ENCODE data around the gene FIG4. TPM values are rescaled to one million over a fixed set of nuclear protein-coding genes. Genes with fewer than 3 reads are reported as not detected.
A peak's percentile ranks its signal among the peaks of the same experiment; 100 is the strongest.

FIG4 gene
- total and polyA plus RNA-seq, 2 of the 4 experiments (the other 2 are of a cell fraction) = 12.1 to 15.4 TPM

DNA sequence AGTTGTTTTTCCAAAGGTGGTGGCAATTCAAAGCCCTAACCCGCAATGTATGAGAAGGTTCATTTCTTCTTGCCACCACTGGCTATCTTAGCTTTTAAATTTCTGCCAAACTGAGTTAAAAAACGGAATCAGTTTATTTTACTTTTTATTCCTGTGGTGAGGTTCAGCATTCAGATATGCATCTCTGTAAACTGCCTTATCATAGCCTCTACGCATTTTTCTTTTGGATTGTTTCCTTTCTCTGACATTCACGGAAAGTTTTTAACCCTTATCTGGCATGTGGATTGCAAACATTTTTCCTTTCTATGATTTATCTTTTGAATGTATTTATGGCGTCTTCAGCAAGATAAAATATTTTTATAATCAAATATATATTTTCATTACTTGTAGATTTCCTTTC lies 37.8 kb upstream of the FIG4 start:
- dilution Hi-C loops (cut with HindIII; ENCODE audit: low sequenced_read_pairs, unreplicated experiment) = no loop called here
- no peak overlapping the region for H3K9ac ChIP-seq (ENCODE audit: low read depth, low read length)

More for the DNA sequence above, 37.8 kb upstream of the FIG4 start:
- Histone ChIP-seq H2AK9ac (replicated peaks; ENCODE audit: low read depth, low read length, poor library complexity) (no peak overlapping the region), H3K18ac (ENCODE audit: low read depth, low read length) (no peak overlapping the region), H3K27me3 (ENCODE audit: control insufficient read depth, insufficient read depth, low read length) (no peaks in the 10 kb centered on the region), H4K20me1 (ENCODE audit: insufficient read depth, low read length) (no peaks in the 10 kb centered on the region), H2BK120ac (ENCODE audit: low read depth, low read length) (no peak overlapping the region), H3K36me3 (ENCODE audit: control insufficient read depth, insufficient read depth, low read length) (no peaks in the 10 kb centered on the region), H3K56ac (ENCODE audit: extremely low read depth, insufficient read depth, low read length) (no peak overlapping the region), H3K4me2 (ENCODE audit: low read depth, low read length) (no peak overlapping the region), H3K27ac (ENCODE audit: insufficient read depth, low read length) (no peak overlapping the region), H2BK15ac (ENCODE audit: low read depth, low read length) (no peak overlapping the region), H4K91ac (ENCODE audit: insufficient read depth, low read depth, low read length) (no peak overlapping the region), H3K9me3 (ENCODE audit: control insufficient read depth, insufficient read depth, low read length) (no peaks in the 10 kb centered on the region), H3K9me1 (ENCODE audit: insufficient read depth, low read length) (no peaks in the 10 kb centered on the region), H2AK5ac (ENCODE audit: low read depth, low read length) (no peak overlapping the region), H2AFZ (replicated peaks; ENCODE audit: low read length, poor library complexity) (no peak overlapping the region), H3K4ac (ENCODE audit: low read depth, low read length) (no peak overlapping the region), H3K4me3 (ENCODE audit: insufficient read depth, low read depth, low read length) (no peak overlapping the region), H2BK5ac (ENCODE audit: low read depth, low read length, poor library complexity, severe bottlenecking) (no peak overlapping the region), H3K4me1 (ENCODE audit: control insufficient read depth, insufficient read depth, low read length) (no peaks in the 10 kb centered on the region), H3K79me1 (ENCODE audit: low read depth in 1 of 2, low read length in 2 of 2) (no peaks in the 10 kb centered on the region), H2BK20ac (ENCODE audit: low read depth, low read length) (no peak overlapping the region), H4K5ac (ENCODE audit: low read depth, low read length) (no peak overlapping the region), H3K14ac (replicated peaks; ENCODE audit: low read depth, low read length) (no peak overlapping the region), H3K23ac (ENCODE audit: low read depth, low read length) (no peak overlapping the region), H4K8ac (ENCODE audit: low read depth in 2 of 2, low read length in 2 of 2) (no peak overlapping the region)
- ATAC-seq (ENCODE audit: low read depth) = peak; percentile 62
- no CpG with 5 or more reads among the region's 5 CpGs for WGBS, 2 experiments (ENCODE audit: extremely low coverage in 2 of 2, insufficient read length in 1 of 2)
- ChIA-PET POLR2A (ENCODE audit: unreplicated experiment) (no interaction called here), CTCF (no interaction called here)
- TF ChIP-seq SMC3 (IDR thresholded peaks at IDR 0.05; ENCODE audit: low read depth, low read length) = no peak
- TF ChIP-seq NFE2L2 (IDR thresholded peaks at IDR 0.05; ENCODE audit: low read depth, low read length) = no peak
- no peak for TF ChIP-seq BHLHE40 (IDR thresholded peaks at IDR 0.05; ENCODE audit: low read depth, low read length)
- TF ChIP-seq, protein P1, sequence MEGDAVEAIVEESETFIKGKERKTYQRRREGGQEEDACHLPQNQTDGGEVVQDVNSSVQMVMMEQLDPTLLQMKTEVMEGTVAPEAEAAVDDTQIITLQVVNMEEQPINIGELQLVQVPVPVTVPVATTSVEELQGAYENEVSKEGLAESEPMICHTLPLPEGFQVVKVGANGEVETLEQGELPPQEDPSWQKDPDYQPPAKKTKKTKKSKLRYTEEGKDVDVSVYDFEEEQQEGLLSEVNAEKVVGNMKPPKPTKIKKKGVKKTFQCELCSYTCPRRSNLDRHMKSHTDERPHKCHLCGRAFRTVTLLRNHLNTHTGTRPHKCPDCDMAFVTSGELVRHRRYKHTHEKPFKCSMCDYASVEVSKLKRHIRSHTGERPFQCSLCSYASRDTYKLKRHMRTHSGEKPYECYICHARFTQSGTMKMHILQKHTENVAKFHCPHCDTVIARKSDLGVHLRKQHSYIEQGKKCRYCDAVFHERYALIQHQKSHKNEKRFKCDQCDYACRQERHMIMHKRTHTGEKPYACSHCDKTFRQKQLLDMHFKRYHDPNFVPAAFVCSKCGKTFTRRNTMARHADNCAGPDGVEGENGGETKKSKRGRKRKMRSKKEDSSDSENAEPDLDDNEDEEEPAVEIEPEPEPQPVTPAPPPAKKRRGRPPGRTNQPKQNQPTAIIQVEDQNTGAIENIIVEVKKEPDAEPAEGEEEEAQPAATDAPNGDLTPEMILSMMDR (conservative IDR thresholded peaks at IDR 0.05; ENCODE audit: low read depth, low read length) = no peak
- no peak for TF ChIP-seq MXI1 (IDR thresholded peaks at IDR 0.05; ENCODE audit: borderline replicate concordance, low read depth, low read length)
- no peak for TF ChIP-seq FOS (IDR thresholded peaks at IDR 0.05; ENCODE audit: low read depth, low read length)
- no peak for TF ChIP-seq RFX5 (IDR thresholded peaks at IDR 0.05; ENCODE audit: low read depth, low read length)
- TF ChIP-seq CEBPB (IDR thresholded peaks at IDR 0.05; ENCODE audit: low read depth, low read length) = no peak
- TF ChIP-seq RCOR1 (IDR thresholded peaks at IDR 0.05; ENCODE audit: insufficient replicate concordance, low read length) = no peak
- intact Hi-C loops (cut with micrococcal nuclease) (no loop called here), in situ Hi-C loops (cut with MboI; ENCODE audit: low sequenced_read_pairs) (no loop called here)
- no TSS peak for BruUV-seq (replicated peaks)
- DNase-seq = peak; percentile 25
